Measurements from ENCODE around the gene MAPK4.
"Not testable (repeated sequence)": the region's sequence is repeated elsewhere in the genome, so short reads cannot be mapped to it uniquely, and the experiment has no call there.

MAPK4 gene

DNA sequence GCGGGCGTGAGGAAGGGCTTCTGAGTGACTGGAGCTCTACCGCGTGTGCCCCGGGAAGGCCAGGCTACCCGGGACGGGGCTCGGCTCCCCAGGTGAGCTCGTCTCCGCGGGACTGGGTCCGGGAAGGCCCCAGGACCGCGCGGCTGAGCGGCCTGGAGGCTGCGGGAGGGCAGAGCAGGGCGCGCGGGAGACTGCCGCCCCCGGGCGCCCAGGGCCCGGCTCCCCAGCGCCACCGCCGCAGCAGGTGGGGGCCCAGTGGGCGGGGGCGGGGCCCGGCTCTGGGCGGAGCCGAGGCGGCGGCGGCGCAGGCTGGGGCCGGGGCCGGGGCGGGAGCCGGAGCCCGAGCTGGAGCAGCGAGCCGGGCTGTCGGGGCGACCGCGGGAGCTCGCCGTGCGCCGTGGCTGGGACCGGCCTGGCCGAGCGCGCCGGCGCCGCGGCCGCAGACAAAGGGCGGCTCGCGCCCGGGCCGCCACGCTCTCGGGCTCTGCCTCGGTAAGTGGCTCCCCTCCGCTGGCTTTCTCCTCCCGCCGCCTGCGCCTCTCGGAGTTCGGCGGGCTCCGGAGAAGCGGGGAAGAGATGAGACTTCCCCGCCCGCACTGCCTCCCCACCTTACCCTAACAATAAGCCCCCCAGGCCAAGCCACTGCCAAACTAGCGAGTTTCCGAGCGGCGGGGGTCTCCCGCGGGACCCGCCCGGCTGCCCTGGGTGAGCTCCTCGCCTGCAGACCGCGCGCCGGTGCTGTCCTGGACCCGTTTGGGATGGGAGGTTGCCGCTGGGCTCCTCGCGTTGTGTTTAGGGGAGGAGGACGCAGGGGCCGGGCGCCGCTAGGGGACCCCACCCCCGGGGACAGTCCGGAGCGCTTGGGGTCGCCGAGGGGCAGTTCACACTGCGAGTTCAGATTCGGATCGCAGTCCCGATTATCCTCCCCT lies at the start of gene MAPK4:
MAPK4 (plus strand) TSS at position 336 of the 929 bp plus-strand sequence. CDS start 103,872 bp downstream, outside the sequence.
- no peak for TF ChIP-seq CTCF (IDR thresholded peaks at IDR 0.05)
- H3K27me3 Mint-ChIP-seq (ENCODE audit: low read depth, poor library complexity): peaks cover 53% of the 10 kb centered on the region
- peaks cover 5% of the 10 kb centered on the region for H3K36me3 Mint-ChIP-seq (ENCODE audit: low read depth)
- no peak within 1 kb of the TSS for H3K27ac Mint-ChIP-seq
- H3K4me3 Mint-ChIP-seq: peak within 1 kb of the TSS; percentile 85
- H3K9me3 Mint-ChIP-seq: peaks cover 11% of the 10 kb centered on the region
- peaks cover 21% of the 10 kb centered on the region for H3K4me1 Mint-ChIP-seq
- DNase-seq: peak; percentile 77

GRCh38 chr18:50517277-50517676 lies 42.6 kb upstream of the MAPK4 start:
- not testable (repeated sequence) for H3K27me3 Mint-ChIP-seq (ENCODE audit: low read depth, poor library complexity); H3K27ac Mint-ChIP-seq; H3K36me3 Mint-ChIP-seq (ENCODE audit: low read depth); H3K9me3 Mint-ChIP-seq; DNase-seq; H3K4me3 Mint-ChIP-seq; H3K4me1 Mint-ChIP-seq

GRCh38 chr18:50518787-50519546 lies 40.9 kb upstream of the MAPK4 start:
- no peaks in the 10 kb centered on the region for H3K9me3 Mint-ChIP-seq
- DNase-seq: no peak
- no peaks in the 10 kb centered on the region for H3K36me3 Mint-ChIP-seq (ENCODE audit: low read depth)
- H3K27ac Mint-ChIP-seq: no peak overlapping the region
- TF ChIP-seq CTCF (IDR thresholded peaks at IDR 0.05): no peak
- H3K27me3 Mint-ChIP-seq (ENCODE audit: low read depth, poor library complexity): peaks cover 10% of the 10 kb centered on the region
- H3K4me3 Mint-ChIP-seq: no peak overlapping the region
- peaks cover 15% of the 10 kb centered on the region for H3K4me1 Mint-ChIP-seq

DNA sequence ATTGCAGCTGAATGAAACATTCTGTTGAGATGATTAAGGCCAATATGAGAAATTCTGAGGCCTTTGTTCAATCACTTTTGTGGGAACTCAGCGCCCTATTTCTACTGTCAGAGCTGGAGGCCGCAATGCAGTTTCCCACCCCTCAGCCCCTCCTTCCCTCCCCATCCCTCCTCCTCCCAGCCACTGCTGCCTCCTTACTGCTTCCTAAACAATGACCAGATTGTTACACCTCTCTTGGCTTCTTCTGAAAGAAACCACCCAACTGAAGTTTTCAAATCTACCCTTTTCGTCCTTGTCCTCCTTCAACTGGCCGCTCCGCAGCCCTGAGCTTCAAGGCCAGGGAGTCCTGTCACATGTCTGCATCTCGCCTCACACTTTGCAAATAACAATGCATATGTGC lies 36.7 kb upstream of the MAPK4 start:
- no peak overlapping the region for H3K4me3 Mint-ChIP-seq
- no peak for TF ChIP-seq CTCF (IDR thresholded peaks at IDR 0.05)
- no peak for DNase-seq

GRCh38 chr18:50527636-50528307 lies 32.1 kb upstream of the MAPK4 start:
- no peak for DNase-seq
- H3K9me3 Mint-ChIP-seq: peaks cover 5% of the 10 kb centered on the region
- H3K27ac Mint-ChIP-seq: no peak overlapping the region
- peaks cover 2% of the 10 kb centered on the region for H3K36me3 Mint-ChIP-seq (ENCODE audit: low read depth)
- peaks cover 4% of the 10 kb centered on the region for H3K27me3 Mint-ChIP-seq (ENCODE audit: low read depth, poor library complexity)
- no peak for TF ChIP-seq CTCF (IDR thresholded peaks at IDR 0.05)
- no peak overlapping the region for H3K4me3 Mint-ChIP-seq
- peaks cover 24% of the 10 kb centered on the region for H3K4me1 Mint-ChIP-seq

More for the DNA sequence above, 36.7 kb upstream of the MAPK4 start:
- Mint-ChIP-seq H3K27me3 (ENCODE audit: low read depth, poor library complexity) (no peaks in the 10 kb centered on the region), H3K9me3 (no peaks in the 10 kb centered on the region), H3K27ac (peak overlapping the region; percentile 25), H3K36me3 (ENCODE audit: low read depth) (no peaks in the 10 kb centered on the region), H3K4me1 (peaks cover 18% of the 10 kb centered on the region)

DNA sequence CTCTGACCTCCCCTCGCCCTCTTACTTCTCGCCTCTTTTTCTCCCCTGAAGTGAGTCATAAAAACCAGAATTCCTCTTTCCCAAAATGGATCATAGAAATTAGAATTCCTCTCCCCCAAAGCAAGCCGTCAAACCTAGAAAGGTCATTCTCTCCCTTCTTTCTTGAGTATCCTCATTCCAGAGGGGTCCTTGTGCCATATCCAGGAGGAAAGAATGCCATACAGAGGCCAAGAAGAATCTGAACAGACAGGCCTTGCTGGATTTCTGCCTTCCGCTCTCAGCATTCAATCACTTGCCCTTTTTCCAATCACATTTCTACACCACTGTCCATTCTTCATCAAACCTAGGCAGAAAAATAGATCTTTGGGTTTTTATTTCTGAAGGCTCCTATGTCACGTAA lies 31.1 kb upstream of the MAPK4 start:
- TF ChIP-seq CTCF (IDR thresholded peaks at IDR 0.05): no peak

DNA sequence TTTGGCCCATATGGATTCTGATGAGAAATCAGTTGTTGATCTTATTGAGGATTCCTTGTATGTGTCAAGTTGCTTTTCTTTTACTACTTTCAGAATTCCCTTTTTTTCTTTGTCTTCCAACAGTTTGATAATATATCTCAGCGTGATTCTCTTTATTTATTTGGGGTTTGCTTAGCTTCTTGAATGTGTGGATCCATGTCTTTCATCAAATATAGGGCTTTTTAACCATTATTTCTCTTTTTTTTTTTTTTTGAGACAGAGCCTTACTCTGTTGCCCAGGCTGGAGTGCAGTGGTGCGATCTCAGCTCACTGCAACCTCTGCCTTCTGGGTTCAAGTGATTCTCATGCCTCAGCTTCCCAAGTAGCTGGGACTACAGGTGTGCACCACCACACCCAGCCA lies 26.1 kb upstream of the MAPK4 start:
- not testable (repeated sequence) for H3K4me1 Mint-ChIP-seq; H3K4me3 Mint-ChIP-seq; H3K27ac Mint-ChIP-seq; DNase-seq; H3K27me3 Mint-ChIP-seq (ENCODE audit: low read depth, poor library complexity)
- Mint-ChIP-seq H3K36me3 (ENCODE audit: low read depth) (peaks cover 15% of the 10 kb centered on the region), H3K9me3 (peaks cover 33% of the 10 kb centered on the region)

More for the DNA sequence above, 31.1 kb upstream of the MAPK4 start:
- peaks cover 4% of the 10 kb centered on the region for H3K27me3 Mint-ChIP-seq (ENCODE audit: low read depth, poor library complexity)
- H3K4me1 Mint-ChIP-seq: peaks cover 14% of the 10 kb centered on the region
- no peak overlapping the region for H3K27ac Mint-ChIP-seq
- peaks cover 15% of the 10 kb centered on the region for H3K9me3 Mint-ChIP-seq
- no peak overlapping the region for H3K4me3 Mint-ChIP-seq
- DNase-seq: no peak
- peaks cover 8% of the 10 kb centered on the region for H3K36me3 Mint-ChIP-seq (ENCODE audit: low read depth)

DNA sequence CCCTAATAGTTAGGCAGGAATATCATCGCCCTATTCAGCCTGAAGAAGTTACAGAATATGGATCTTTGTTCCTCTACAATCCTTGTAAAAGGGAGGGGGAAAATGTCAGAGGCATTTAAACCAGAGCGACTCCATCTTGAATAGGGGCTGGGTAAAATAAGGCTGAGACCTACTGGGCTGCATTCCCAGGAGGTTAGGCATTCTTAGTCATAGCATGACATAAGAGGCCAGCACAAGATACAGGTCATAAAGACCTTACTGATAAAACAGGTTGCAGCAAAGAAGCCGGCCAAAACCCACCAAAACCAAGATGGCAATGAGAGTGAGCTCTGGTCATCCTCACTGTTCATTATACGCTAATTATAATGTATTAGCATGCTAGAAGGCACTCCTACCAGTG lies 15.4 kb upstream of the MAPK4 start:
- not testable (repeated sequence) for H3K27me3 Mint-ChIP-seq (ENCODE audit: low read depth, poor library complexity); H3K36me3 Mint-ChIP-seq (ENCODE audit: low read depth); H3K9me3 Mint-ChIP-seq; H3K4me3 Mint-ChIP-seq; H3K4me1 Mint-ChIP-seq; H3K27ac Mint-ChIP-seq; DNase-seq
